NCI-H146 treated with DMSO at 0.1 percent for 48 hours (cell line): Measurements from ENCODE around the gene ZBTB42.
A peak's percentile ranks its signal among the peaks of the same experiment; 100 is the strongest.

Source experiments
- DNase-seq: peaks from one replicate; lab custom pipeline; 2025; ENCODE audit not compliant: unreplicated experiment; lab: John Stamatoyannopoulos, UW

ZBTB42 gene

GRCh38 chr14:104800771-104801519, at the start of gene ZBTB42:
Gene ZBTB42, plus strand, starts transcription at chr14:104801101. Its CDS starts 97 bp downstream, at chr14:104801198.
- DNase-seq: peak; percentile 68

- DNase-seq: no peak
Observed at GRCh38 chr14:104751539-104752422, 49.1 kb upstream of the ZBTB42 start.

- DNase-seq: no peak
Observed at GRCh38 chr14:104752423-104752734, 48.5 kb upstream of the ZBTB42 start.

GRCh38 chr14:104752735-104753527, 48.0 kb upstream of the ZBTB42 start, which contains the start of gene SIVA1:
Gene SIVA1, plus strand, starts transcription at chr14:104753147. Its CDS starts 55 bp downstream, at chr14:104753202.
- DNase-seq: peak; percentile 100

GRCh38 chr14:104753528-104754212, 47.2 kb upstream of the ZBTB42 start:
- DNase-seq: peak; percentile 27

GRCh38 chr14:104754213-104754851, 46.6 kb upstream of the ZBTB42 start:
- DNase-seq: no peak

- no peak for DNase-seq
Observed at GRCh38 chr14:104755621-104756020, 45.3 kb upstream of the ZBTB42 start.

GRCh38 chr14:104756477-104757237, 44.2 kb upstream of the ZBTB42 start:
- DNase-seq: no peak

- DNase-seq: no peak
Observed at GRCh38 chr14:104757238-104757585, 43.7 kb upstream of the ZBTB42 start.

- no peak for DNase-seq
Observed at GRCh38 chr14:104757681-104758392, 43.1 kb upstream of the ZBTB42 start.

GRCh38 chr14:104758981-104759969, 41.6 kb upstream of the ZBTB42 start:
- no peak for DNase-seq

GRCh38 chr14:104765517-104765916, 35.4 kb upstream of the ZBTB42 start:
- no peak for DNase-seq

GRCh38 chr14:104766256-104766862, 34.5 kb upstream of the ZBTB42 start:
- no peak for DNase-seq

GRCh38 chr14:104766863-104767633, 33.9 kb upstream of the ZBTB42 start:
- DNase-seq: no peak

- DNase-seq: no peak
Observed at GRCh38 chr14:104767634-104767918, 33.3 kb upstream of the ZBTB42 start.

GRCh38 chr14:104768437-104769323, 32.2 kb upstream of the ZBTB42 start:
- DNase-seq: peak; percentile 47
